H1 (cell line): ENCODE measurements around the gene SCGB2B2. TPM values are rescaled to one million over a fixed set of nuclear protein-coding genes. Genes with fewer than 3 reads are reported as not detected.

ENCODE experiments used
- CTCF ChIA-PET: fragments of 300-600 bp; sonication (Branson Sonifier 250); formaldehyde crosslinking; loops from one replicate; lab custom pipeline; 2021; ENCODE audit not compliant: partially characterized antibody; lab: Charles Lee
- POLR2A ChIA-PET: fragments of 300-600 bp; sonication (Branson Sonifier 250); formaldehyde crosslinking; loops from one replicate; lab custom pipeline; 2021; ENCODE audit warnings: inconsistent platforms; ENCODE audit not compliant: partially characterized antibody; lab: Charles Lee
- DNase-seq, 2 experiments: peaks; one replicate each; pipeline versions ENCODE4 v3.0.0 to v3.0.0-alpha.2; 2010 to 2022; ENCODE audit warnings: low spot score in 2 of 2, low read depth in 1 of 2, mixed read lengths in 1 of 2
- FAIRE-seq: peaks from 2 replicates; lab custom pipeline; 2011; peaks lifted over from hg19 to GRCh38; lab: Jason Lieb, UNC
- H2AFZ ChIP-seq: 2 replicates; pipeline ENCODE4 v1.8.1; 2012; ENCODE audit warnings: low read length, inconsistent platforms
- H2AK5ac ChIP-seq: 2 replicates; pipeline ENCODE4 v1.6.1; 2013; ENCODE audit warnings: low read depth, low read length
- H2BK120ac ChIP-seq: replicated peaks from 2 replicates; pipeline ENCODE3; 2013; ENCODE audit warnings: low read depth, low read length, inconsistent platforms
- H2BK12ac ChIP-seq: 2 replicates; pipeline ENCODE4 v1.6.1; 2013; ENCODE audit warnings: low read depth, low read length
- H2BK15ac ChIP-seq: 2 replicates; pipeline ENCODE4 v1.6.1; 2013; ENCODE audit warnings: low read length
- H2BK20ac ChIP-seq: 2 replicates; pipeline ENCODE4 v1.6.1; 2013; ENCODE audit warnings: low read length
- H2BK5ac ChIP-seq: 2 replicates; pipeline ENCODE4 v1.6.1; 2013; ENCODE audit warnings: low read depth, low read length
- H3K14ac ChIP-seq: 2 replicates; pipeline ENCODE4 v1.6.1; 2013; ENCODE audit warnings: inconsistent platforms; ENCODE audit not compliant: insufficient read length
- H3K18ac ChIP-seq: 2 replicates; pipeline ENCODE4 v1.6.1; 2013; ENCODE audit warnings: low read length; ENCODE audit errors: extremely low read depth
- H3K23ac ChIP-seq: 2 replicates; pipeline ENCODE4 v1.6.1; 2013; ENCODE audit warnings: inconsistent platforms; ENCODE audit not compliant: insufficient read length
- H3K23me2 ChIP-seq: 2 replicates; pipeline ENCODE4 v1.6.1; 2013; ENCODE audit warnings: low read depth, low read length
- H3K27ac ChIP-seq: 2 replicates; pipeline ENCODE4 v1.6.1; 2011; ENCODE audit warnings: low read depth, low read length, inconsistent platforms
- H3K27me3 ChIP-seq, 4 experiments: replicated peaks in 1 of 4; 1 replicate in 1 of 4; 2 replicates in 3 of 4; pipeline versions ENCODE4 v1.6.1 to v1.8.1; 2011 to 2013; ENCODE audit warnings: low read length in 3 of 4, mild to moderate bottlenecking in 3 of 4, inconsistent platforms in 2 of 4, mixed read lengths in 2 of 4, moderate library complexity in 1 of 4; ENCODE audit not compliant: control insufficient read depth in 3 of 4, insufficient read depth in 3 of 4; ENCODE audit errors: extremely low read depth in 1 of 4
- H3K36me3 ChIP-seq, 4 experiments: 2 replicates each; pipeline versions ENCODE4 v1.6.1 to v1.8.1; 2011 to 2013; ENCODE audit warnings: mild to moderate bottlenecking in 4 of 4, low read length in 3 of 4, moderate library complexity in 2 of 4, control low read depth in 1 of 4, inconsistent platforms in 1 of 4; ENCODE audit not compliant: insufficient read depth in 4 of 4, control insufficient read depth in 2 of 4
- H3K4ac ChIP-seq: replicated peaks from 2 replicates; pipeline ENCODE3; 2013; ENCODE audit warnings: low read length, low read depth, mixed read lengths, inconsistent platforms; ENCODE audit not compliant: insufficient read length
- H3K4me1 ChIP-seq, 4 experiments: replicated peaks in 1 of 4; 1 replicate in 1 of 4; 2 replicates in 3 of 4; pipeline versions ENCODE4 v1.6.1 to v1.8.1; 2011 to 2013; ENCODE audit warnings: low read length in 3 of 4, inconsistent platforms in 2 of 4, mixed read lengths in 1 of 4; ENCODE audit not compliant: insufficient read depth in 4 of 4, control insufficient read depth in 3 of 4
- H3K4me2 ChIP-seq, 2 experiments: 2 replicates each; pipeline versions ENCODE4 v1.6.1 to v1.8.1; 2011 to 2013; ENCODE audit warnings: low read depth in 2 of 2, low read length in 2 of 2, control low read depth in 1 of 2, inconsistent platforms in 1 of 2, mild to moderate bottlenecking in 1 of 2; ENCODE audit not compliant: insufficient read depth in 1 of 2
- H3K4me3 ChIP-seq, 4 experiments: fragments of 200-600, 300-600 bp in 1 of 4; sonication (generic), shearing (Covaris generic), sonication (Bioruptor Twin) in 1 of 4; 2 replicates each; pipeline versions ENCODE4 v1.5.1 to v1.8.1; 2011 to 2016; ENCODE audit warnings: low read length in 4 of 4, low read depth in 3 of 4, control low read depth in 2 of 4, inconsistent platforms in 2 of 4, mild to moderate bottlenecking in 2 of 4, mixed read lengths in 1 of 4, moderate library complexity in 1 of 4; ENCODE audit not compliant: insufficient read depth in 2 of 4; ENCODE audit errors: extremely low read depth in 1 of 4
- H3K56ac ChIP-seq: replicated peaks from 2 replicates; pipeline ENCODE3; 2013; ENCODE audit warnings: low read depth, mild to moderate bottlenecking, mixed read lengths, low read length, inconsistent platforms; ENCODE audit not compliant: insufficient read length
- H3K79me1 ChIP-seq: 2 replicates; pipeline ENCODE4 v1.6.1; 2013; ENCODE audit warnings: low read depth, low read length, control low read depth
- H3K79me2 ChIP-seq, 2 experiments: 2 replicates each; pipeline versions ENCODE4 v1.6.1 to v1.8.1; 2012 to 2013; ENCODE audit warnings: low read length in 2 of 2, mild to moderate bottlenecking in 2 of 2, inconsistent platforms in 1 of 2; ENCODE audit not compliant: insufficient read depth in 2 of 2, control insufficient read depth in 1 of 2
- H3K9ac ChIP-seq, 4 experiments: replicated peaks in 1 of 4; 1 replicate in 1 of 4; 2 replicates in 3 of 4; pipeline versions ENCODE4 v1.6.1 to v1.8.1; 2011 to 2013; ENCODE audit warnings: low read depth in 3 of 4, low read length in 3 of 4, control low read depth in 2 of 4, mild to moderate bottlenecking in 2 of 4, moderate library complexity in 2 of 4, inconsistent platforms in 1 of 4; ENCODE audit errors: extremely low read depth in 1 of 4
- H3K9me3 ChIP-seq, 2 experiments: 2 replicates each; pipeline versions ENCODE4 v1.6.1 to v1.8.1; 2012 to 2013; ENCODE audit warnings: mild to moderate bottlenecking in 2 of 2, moderate library complexity in 2 of 2, control low read depth in 1 of 2, inconsistent platforms in 1 of 2, low read depth in 1 of 2, low read length in 1 of 2, mixed read lengths in 1 of 2; ENCODE audit not compliant: insufficient read depth in 2 of 2
- H4K20me1 ChIP-seq, 2 experiments: replicated peaks in 1 of 2; 2 replicates each; pipeline versions ENCODE3 to v1.8.1; 2011 to 2013; ENCODE audit warnings: inconsistent platforms in 2 of 2, low read length in 2 of 2, mild to moderate bottlenecking in 1 of 2; ENCODE audit not compliant: insufficient read depth in 2 of 2, control insufficient read depth in 1 of 2
- H4K5ac ChIP-seq: 2 replicates; pipeline ENCODE4 v1.6.1; 2013; ENCODE audit warnings: low read length, low read depth, mixed read lengths, inconsistent platforms; ENCODE audit not compliant: insufficient read length
- H4K8ac ChIP-seq: 2 replicates; pipeline ENCODE4 v1.8.0; 2013; ENCODE audit warnings: mild to moderate bottlenecking, moderate library complexity, low read length, inconsistent platforms; ENCODE audit not compliant: insufficient read depth; ENCODE audit errors: extremely low read depth
- H4K91ac ChIP-seq: replicated peaks from 2 replicates; pipeline ENCODE3; 2013; ENCODE audit warnings: low read length, mixed read lengths, inconsistent platforms; ENCODE audit not compliant: insufficient read length
- ATF2 ChIP-seq: IDR thresholded peaks from 2 replicates; pipeline ENCODE4 v1.6.1; 2012; ENCODE audit warnings: low read length, inconsistent platforms
- FOSL1 ChIP-seq: IDR thresholded peaks from 2 replicates; pipeline ENCODE4 v1.6.1; 2011; ENCODE audit warnings: mild to moderate bottlenecking, low read depth, low read length, moderate library complexity; ENCODE audit not compliant: insufficient read depth
- HDAC2 ChIP-seq, 2 experiments: fragments of 300-600 bp in 1 of 2; sonication (generic) in 1 of 2; IDR thresholded peaks; 2 replicates each; pipeline ENCODE4 v1.6.1; 2011 to 2012; ENCODE audit warnings: low read depth in 2 of 2, low read length in 2 of 2, mild to moderate bottlenecking in 2 of 2, moderate library complexity in 2 of 2, borderline replicate concordance in 1 of 2, inconsistent platforms in 1 of 2
- PHF8 ChIP-seq: fragments of 200-600 bp; sonication (generic); conservative IDR thresholded peaks from 2 replicates; pipeline ENCODE4 v1.7.1; 2012; ENCODE audit warnings: low read depth, mild to moderate bottlenecking, inconsistent platforms, low read length, moderate library complexity
- RBBP5 ChIP-seq: IDR thresholded peaks from 2 replicates; pipeline ENCODE4 v1.7.1; 2012; ENCODE audit warnings: low read depth, mild to moderate bottlenecking, inconsistent platforms, low read length, moderate library complexity, borderline replicate concordance
- RFX5 ChIP-seq: IDR thresholded peaks from 2 replicates; pipeline ENCODE4 v1.6.1; 2011; ENCODE audit warnings: low read depth, low read length, improper control_type of control experiment, borderline replicate concordance
- TAF1 ChIP-seq: IDR thresholded peaks from 2 replicates; pipeline ENCODE4 v1.6.1; 2011; ENCODE audit warnings: mild to moderate bottlenecking, low read depth, low read length
- WGBS, 2 experiments: shearing (Covaris generic) in 1 of 2; methylation state at CpG; one replicate each; pipeline versions ENCODE4 v1.1.6 to v1.1.7; 2013 to 2015; ENCODE audit warnings: low lambda C conversion rate in 2 of 2, mixed read lengths in 2 of 2, inconsistent platforms in 1 of 2, low coverage in 1 of 2, missing lambda C conversion rate in 1 of 2; ENCODE audit not compliant: insufficient replicate concordance in 2 of 2, insufficient coverage in 1 of 2, insufficient read length in 1 of 2; ENCODE audit errors: extremely low coverage in 1 of 2, missing lambda C conversion rate in 1 of 2; 5-methylcytosine and 5-hydroxymethylcytosine counted together
- polyA plus RNA-seq, 7 experiments: library from polyadenylated mRNA; depleted of rRNA in 3 of 7; stranded (reverse) in 5 of 7; unstranded in 2 of 7; fragments of >200 nt in 5 of 7; fragments of 200-250 nt in 2 of 7; gene quantifications; 1 replicate in 5 of 7; 2 replicates in 1 of 7; 4 replicates in 1 of 7; pipeline versions ENCODE4 v1.2.1 to v1.2.3, GENCODE V29; 2011 to 2013; ENCODE audit warnings: missing spikeins in 2 of 7, mixed read lengths in 2 of 7
- total RNA-seq: library from RNA; stranded (reverse); fragmentation: NEBNext Ultra II Directional; extraction: Animal tissue kit (Norgen Biotek cat#: 25700); gene quantifications from 2 replicates; pipeline ENCODE4 v1.2.1, GENCODE V29; 2021
- TF ChIP-seq, protein P1 (sequence below): IDR thresholded peaks from 2 replicates; pipeline ENCODE4 v1.6.1; 2012; ENCODE audit warnings: inconsistent platforms

SCGB2B2 gene
- total and polyA plus RNA-seq, 2 of the 8 experiments (the other 6 are each of a cell fraction or from before 2014, with no cell fraction given): 0.09 TPM; not detected in 1

DNA sequence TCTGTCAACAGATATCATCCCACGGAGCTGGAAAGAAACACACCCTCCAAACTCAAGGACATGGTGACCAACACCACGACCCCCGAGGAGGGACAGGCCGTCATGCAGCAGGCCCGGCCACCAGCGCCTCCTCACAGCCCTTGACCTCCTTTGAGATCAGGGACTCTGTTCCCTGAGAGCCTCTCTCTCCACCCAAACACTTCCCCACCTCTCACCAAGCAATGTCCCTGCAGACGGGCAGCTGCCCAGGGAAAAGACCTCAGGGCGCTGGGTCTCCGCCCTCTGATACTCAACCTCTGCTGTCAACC, 10.0 kb downstream of the SCGB2B2 start:
- Histone ChIP-seq H3K56ac (no peak overlapping the region), H3K23ac (no peak overlapping the region), H3K36me3 (no peaks in the 10 kb centered on the region), H3K4me1 (no peaks in the 10 kb centered on the region), H3K79me1 (no peaks in the 10 kb centered on the region), H2AFZ (no peak overlapping the region), H3K9me3 (peaks cover 0 to 18% of the 10 kb centered on the region in 2 experiments; a peak in 1 of 4 replicates), H2BK15ac (no peak overlapping the region), H3K9ac (no peak overlapping the region), H4K91ac (no peak overlapping the region), H2BK20ac (no peak overlapping the region), H3K23me2 (no peaks in the 10 kb centered on the region), H2AK5ac (no peak overlapping the region), H4K20me1 (no peaks in the 10 kb centered on the region), H3K4ac (no peak overlapping the region), H4K8ac (no peak overlapping the region), H3K18ac (no peak overlapping the region), H3K27ac (no peak overlapping the region), H3K4me2 (no peak overlapping the region), H2BK5ac (no peak overlapping the region), H3K14ac (no peak overlapping the region), H3K79me2 (no peaks in the 10 kb centered on the region), H3K4me3 (no peak overlapping the region), H2BK12ac (no peak overlapping the region), H2BK120ac (no peak overlapping the region), H3K27me3 (no peaks in the 10 kb centered on the region), H4K5ac (no peak overlapping the region)
- DNase-seq (no peak), FAIRE-seq (no peak)
- ChIA-PET CTCF (no interaction called here), POLR2A (interaction anchor here (2.4 kb wide), 2 partner anchors 9 to 11 kb away, joined by 8 to 11 read pairs; partner anchors contain the start of genes SCGB2B2 and ZNF302)
- 90% methylated on average over 9 of the region's 9 CpGs; no CpG with 5 or more reads in 1 of the 2 experiments for WGBS, 2 experiments
- TF ChIP-seq RFX5: no peak
- TF ChIP-seq FOSL1: no peak
- no peak for TF ChIP-seq TAF1
- TF ChIP-seq HDAC2 (IDR thresholded peaks at IDR 0.05; ENCODE audit: borderline replicate concordance in 1 of 2, low read depth in 2 of 2, low read length in 2 of 2): no peak
- TF ChIP-seq, protein P1, sequence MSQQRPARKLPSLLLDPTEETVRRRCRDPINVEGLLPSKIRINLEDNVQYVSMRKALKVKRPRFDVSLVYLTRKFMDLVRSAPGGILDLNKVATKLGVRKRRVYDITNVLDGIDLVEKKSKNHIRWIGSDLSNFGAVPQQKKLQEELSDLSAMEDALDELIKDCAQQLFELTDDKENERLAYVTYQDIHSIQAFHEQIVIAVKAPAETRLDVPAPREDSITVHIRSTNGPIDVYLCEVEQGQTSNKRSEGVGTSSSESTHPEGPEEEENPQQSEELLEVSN: no peak
- TF ChIP-seq ATF2: no peak
- TF ChIP-seq RBBP5: no peak
- no peak for TF ChIP-seq PHF8
- TF ChIP-seq, all 59 proteins: peak for 0
